ENCODE measurements around the gene HP1BP3. TPM values are rescaled to one million over a fixed set of nuclear protein-coding genes. Genes with fewer than 3 reads are reported as not detected.

HP1BP3 gene
- total and polyA plus RNA-seq, 2 experiments from 2014 or later: 89.1 to 112 TPM

DNA sequence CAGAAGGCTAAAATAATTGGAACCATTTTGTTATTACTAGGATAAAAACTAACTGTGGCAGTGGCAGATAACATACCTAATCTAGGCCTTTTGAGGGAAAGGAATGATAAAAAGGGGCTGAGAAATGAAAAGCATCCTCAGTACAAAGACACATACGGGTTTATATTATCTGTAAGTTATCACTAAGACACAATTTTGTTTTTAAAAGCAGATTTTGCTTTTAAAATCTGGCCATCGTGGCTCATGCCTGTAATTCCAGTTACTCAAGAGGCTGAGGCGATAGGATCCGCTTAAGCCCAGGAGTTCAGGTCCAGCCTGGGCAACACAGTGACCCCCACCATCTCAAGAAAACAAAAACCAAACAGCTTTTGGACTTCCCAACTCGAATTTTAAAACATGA, 24.8 kb upstream of the HP1BP3 start (continued):
- TF ChIP-seq, protein P1, sequence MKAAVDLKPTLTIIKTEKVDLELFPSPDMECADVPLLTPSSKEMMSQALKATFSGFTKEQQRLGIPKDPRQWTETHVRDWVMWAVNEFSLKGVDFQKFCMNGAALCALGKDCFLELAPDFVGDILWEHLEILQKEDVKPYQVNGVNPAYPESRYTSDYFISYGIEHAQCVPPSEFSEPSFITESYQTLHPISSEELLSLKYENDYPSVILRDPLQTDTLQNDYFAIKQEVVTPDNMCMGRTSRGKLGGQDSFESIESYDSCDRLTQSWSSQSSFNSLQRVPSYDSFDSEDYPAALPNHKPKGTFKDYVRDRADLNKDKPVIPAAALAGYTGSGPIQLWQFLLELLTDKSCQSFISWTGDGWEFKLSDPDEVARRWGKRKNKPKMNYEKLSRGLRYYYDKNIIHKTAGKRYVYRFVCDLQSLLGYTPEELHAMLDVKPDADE (IDR thresholded peaks at IDR 0.05): no peak
- TF ChIP-seq POLR2AphosphoS5 (IDR thresholded peaks at IDR 0.05; ENCODE audit: low read depth) (no peak), JUNB (IDR thresholded peaks at IDR 0.05; ENCODE audit: unreplicated experiment) (no peak)

DNA sequence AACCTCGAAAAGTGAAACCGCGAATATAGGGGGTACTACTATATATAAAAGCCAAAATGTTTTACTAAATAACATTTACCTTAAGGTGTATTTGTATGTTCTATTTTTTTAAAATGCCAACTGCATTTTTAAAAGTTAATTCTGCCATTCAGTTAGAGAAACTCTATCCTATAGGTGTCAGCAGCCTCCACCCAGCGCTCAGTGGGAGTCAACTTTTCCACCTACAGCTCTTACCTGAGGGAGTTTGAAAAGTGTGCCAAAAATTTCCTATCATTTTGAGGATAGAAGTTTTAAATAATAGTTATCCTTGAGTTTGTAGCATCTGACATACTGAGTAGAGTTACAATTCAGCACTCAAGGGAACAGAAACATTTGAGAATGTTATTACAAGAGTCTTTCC, 6.1 kb upstream of the HP1BP3 start:
- peaks cover 2% of the 10 kb centered on the region; the same call in 2 of the 3 replicates for H3K4me1 Mint-ChIP-seq
- Histone ChIP-seq H3F3A (replicated peaks; ENCODE audit: low read depth) (peaks cover 2% of the 10 kb centered on the region), H4K20me1 (replicated peaks; ENCODE audit: insufficient read depth) (no peaks in the 10 kb centered on the region), H3K27me3 (ENCODE audit: insufficient read depth) (no peaks in the 10 kb centered on the region), H3K4me2 (no peak overlapping the region), H3K4me1 (ENCODE audit: insufficient read depth) (peaks cover 4% of the 10 kb centered on the region), H3K79me2 (replicated peaks; ENCODE audit: insufficient read depth) (no peaks in the 10 kb centered on the region), H3K27ac (ENCODE audit: low read depth) (no peak overlapping the region; the same call in 1 of the 2 replicates), H3K9me2 (ENCODE audit: insufficient read depth) (no peaks in the 10 kb centered on the region), H3K36me3 (ENCODE audit: insufficient read depth) (no peaks in the 10 kb centered on the region), H2AFZ (no peak overlapping the region), H3K4me3 (no peak overlapping the region)
- ATAC-seq (no peak), DNase-seq (ENCODE audit: low spot score) (no peak)
- H3K27me3 Mint-ChIP-seq (ENCODE audit: insufficient read depth, low read depth, poor library complexity): peaks cover 7% of the 10 kb centered on the region
- no peaks in the 10 kb centered on the region for H3K9me3 Mint-ChIP-seq
- H3K4me3 Mint-ChIP-seq: no peak overlapping the region
- no peak overlapping the region for H3K27ac Mint-ChIP-seq
- TF ChIP-seq, protein P2, sequence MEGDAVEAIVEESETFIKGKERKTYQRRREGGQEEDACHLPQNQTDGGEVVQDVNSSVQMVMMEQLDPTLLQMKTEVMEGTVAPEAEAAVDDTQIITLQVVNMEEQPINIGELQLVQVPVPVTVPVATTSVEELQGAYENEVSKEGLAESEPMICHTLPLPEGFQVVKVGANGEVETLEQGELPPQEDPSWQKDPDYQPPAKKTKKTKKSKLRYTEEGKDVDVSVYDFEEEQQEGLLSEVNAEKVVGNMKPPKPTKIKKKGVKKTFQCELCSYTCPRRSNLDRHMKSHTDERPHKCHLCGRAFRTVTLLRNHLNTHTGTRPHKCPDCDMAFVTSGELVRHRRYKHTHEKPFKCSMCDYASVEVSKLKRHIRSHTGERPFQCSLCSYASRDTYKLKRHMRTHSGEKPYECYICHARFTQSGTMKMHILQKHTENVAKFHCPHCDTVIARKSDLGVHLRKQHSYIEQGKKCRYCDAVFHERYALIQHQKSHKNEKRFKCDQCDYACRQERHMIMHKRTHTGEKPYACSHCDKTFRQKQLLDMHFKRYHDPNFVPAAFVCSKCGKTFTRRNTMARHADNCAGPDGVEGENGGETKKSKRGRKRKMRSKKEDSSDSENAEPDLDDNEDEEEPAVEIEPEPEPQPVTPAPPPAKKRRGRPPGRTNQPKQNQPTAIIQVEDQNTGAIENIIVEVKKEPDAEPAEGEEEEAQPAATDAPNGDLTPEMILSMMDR (conservative IDR thresholded peaks at IDR 0.05; ENCODE audit: low read depth in 2 of 2): 0 out of 4 replicates have a peak, but pooled peaks of 1 of the 2 experiments have one; percentile 14
- TF ChIP-seq ZNF331 (CRISPR knock-in tag; IDR thresholded peaks at IDR 0.05; ENCODE audit: low read depth): no peak
- no peaks in the 10 kb centered on the region for H3K36me3 Mint-ChIP-seq (ENCODE audit: low read depth)

DNA sequence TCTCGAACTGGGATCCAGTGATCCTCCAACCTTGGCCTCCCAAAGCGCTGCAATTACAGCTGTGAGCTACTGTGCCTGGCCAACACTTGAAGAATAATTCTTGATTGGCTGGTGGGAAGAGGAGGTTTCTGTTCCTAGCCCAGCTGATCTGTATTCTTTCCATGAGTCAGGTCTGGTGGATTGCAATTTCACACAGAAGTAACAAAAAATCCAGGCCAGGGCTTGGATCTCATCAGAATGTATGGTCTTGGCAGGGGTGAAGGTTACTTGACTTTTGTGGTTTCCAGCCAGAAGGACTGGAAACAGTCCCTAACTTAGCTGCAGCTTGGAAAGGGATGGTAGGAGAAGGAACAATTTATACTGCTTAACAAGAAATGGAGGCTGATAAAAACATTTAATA, 5.1 kb upstream of the HP1BP3 start:
- TF ChIP-seq, protein P3, sequence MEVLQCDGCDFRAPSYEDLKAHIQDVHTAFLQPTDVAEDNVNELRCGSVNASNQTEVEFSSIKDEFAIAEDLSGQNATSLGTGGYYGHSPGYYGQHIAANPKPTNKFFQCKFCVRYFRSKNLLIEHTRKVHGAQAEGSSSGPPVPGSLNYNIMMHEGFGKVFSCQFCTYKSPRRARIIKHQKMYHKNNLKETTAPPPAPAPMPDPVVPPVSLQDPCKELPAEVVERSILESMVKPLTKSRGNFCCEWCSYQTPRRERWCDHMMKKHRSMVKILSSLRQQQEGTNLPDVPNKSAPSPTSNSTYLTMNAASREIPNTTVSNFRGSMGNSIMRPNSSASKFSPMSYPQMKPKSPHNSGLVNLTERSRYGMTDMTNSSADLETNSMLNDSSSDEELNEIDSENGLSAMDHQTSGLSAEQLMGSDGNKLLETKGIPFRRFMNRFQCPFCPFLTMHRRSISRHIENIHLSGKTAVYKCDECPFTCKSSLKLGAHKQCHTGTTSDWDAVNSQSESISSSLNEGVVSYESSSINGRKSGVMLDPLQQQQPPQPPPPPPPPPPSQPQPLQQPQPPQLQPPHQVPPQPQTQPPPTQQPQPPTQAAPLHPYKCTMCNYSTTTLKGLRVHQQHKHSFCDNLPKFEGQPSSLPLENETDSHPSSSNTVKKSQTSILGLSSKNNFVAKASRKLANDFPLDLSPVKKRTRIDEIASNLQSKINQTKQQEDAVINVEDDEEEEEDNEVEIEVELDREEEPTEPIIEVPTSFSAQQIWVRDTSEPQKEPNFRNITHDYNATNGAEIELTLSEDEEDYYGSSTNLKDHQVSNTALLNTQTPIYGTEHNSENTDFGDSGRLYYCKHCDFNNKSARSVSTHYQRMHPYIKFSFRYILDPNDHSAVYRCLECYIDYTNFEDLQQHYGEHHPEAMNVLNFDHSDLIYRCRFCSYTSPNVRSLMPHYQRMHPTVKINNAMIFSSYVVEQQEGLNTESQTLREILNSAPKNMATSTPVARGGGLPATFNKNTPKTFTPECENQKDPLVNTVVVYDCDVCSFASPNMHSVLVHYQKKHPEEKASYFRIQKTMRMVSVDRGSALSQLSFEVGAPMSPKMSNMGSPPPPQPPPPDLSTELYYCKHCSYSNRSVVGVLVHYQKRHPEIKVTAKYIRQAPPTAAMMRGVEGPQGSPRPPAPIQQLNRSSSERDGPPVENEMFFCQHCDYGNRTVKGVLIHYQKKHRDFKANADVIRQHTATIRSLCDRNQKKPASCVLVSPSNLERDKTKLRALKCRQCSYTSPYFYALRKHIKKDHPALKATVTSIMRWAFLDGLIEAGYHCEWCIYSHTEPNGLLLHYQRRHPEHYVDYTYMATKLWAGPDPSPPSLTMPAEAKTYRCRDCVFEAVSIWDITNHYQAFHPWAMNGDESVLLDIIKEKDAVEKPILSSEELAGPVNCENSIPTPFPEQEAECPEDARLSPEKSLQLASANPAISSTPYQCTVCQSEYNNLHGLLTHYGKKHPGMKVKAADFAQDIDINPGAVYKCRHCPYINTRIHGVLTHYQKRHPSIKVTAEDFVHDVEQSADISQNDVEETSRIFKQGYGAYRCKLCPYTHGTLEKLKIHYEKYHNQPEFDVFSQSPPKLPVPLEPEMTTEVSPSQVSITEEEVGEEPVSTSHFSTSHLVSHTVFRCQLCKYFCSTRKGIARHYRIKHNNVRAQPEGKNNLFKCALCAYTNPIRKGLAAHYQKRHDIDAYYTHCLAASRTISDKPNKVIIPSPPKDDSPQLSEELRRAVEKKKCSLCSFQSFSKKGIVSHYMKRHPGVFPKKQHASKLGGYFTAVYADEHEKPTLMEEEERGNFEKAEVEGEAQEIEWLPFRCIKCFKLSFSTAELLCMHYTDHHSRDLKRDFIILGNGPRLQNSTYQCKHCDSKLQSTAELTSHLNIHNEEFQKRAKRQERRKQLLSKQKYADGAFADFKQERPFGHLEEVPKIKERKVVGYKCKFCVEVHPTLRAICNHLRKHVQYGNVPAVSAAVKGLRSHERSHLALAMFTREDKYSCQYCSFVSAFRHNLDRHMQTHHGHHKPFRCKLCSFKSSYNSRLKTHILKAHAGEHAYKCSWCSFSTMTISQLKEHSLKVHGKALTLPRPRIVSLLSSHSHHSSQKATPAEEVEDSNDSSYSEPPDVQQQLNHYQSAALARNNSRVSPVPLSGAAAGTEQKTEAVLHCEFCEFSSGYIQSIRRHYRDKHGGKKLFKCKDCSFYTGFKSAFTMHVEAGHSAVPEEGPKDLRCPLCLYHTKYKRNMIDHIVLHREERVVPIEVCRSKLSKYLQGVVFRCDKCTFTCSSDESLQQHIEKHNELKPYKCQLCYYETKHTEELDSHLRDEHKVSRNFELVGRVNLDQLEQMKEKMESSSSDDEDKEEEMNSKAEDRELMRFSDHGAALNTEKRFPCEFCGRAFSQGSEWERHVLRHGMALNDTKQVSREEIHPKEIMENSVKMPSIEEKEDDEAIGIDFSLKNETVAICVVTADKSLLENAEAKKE (CRISPR knock-in tag; IDR thresholded peaks at IDR 0.05): no peak
- TF ChIP-seq POLR2AphosphoS5 (IDR thresholded peaks at IDR 0.05; ENCODE audit: low read depth): no peak
- TF ChIP-seq, protein P1 (IDR thresholded peaks at IDR 0.05): no peak
- TF ChIP-seq ZNF114 (CRISPR knock-in tag; IDR thresholded peaks at IDR 0.05): no peak
- H3K9me2 ChIP-seq (ENCODE audit: insufficient read depth): no peaks in the 10 kb centered on the region
- Mint-ChIP-seq H3K9me3 (no peaks in the 10 kb centered on the region), H3K27me3 (ENCODE audit: insufficient read depth, low read depth, poor library complexity) (peaks cover 16% of the 10 kb centered on the region), H3K27ac (no peak overlapping the region), H3K4me3 (no peak overlapping the region), H3K4me1 (peaks cover 6% of the 10 kb centered on the region; the same call in 2 of the 3 replicates), H3K36me3 (ENCODE audit: low read depth) (no peaks in the 10 kb centered on the region)
- peaks cover 12% of the 10 kb centered on the region for H3F3A ChIP-seq (replicated peaks; ENCODE audit: low read depth)
- no peak overlapping the region for H3K4me2 ChIP-seq
- H4K20me1 ChIP-seq (replicated peaks; ENCODE audit: insufficient read depth): no peaks in the 10 kb centered on the region
- H3K79me2 ChIP-seq (replicated peaks; ENCODE audit: insufficient read depth): no peaks in the 10 kb centered on the region
- H3K4me1 ChIP-seq (ENCODE audit: insufficient read depth): peaks cover 8% of the 10 kb centered on the region
- no peak overlapping the region for H2AFZ ChIP-seq
- no peak overlapping the region for H3K27ac ChIP-seq (ENCODE audit: low read depth)
- H3K4me3 ChIP-seq: no peak overlapping the region
- ATAC-seq (no peak), DNase-seq (ENCODE audit: low spot score) (no peak)
- H3K27me3 ChIP-seq (ENCODE audit: insufficient read depth): no peaks in the 10 kb centered on the region
- no peaks in the 10 kb centered on the region for H3K36me3 ChIP-seq (ENCODE audit: insufficient read depth)
